GM19452 (cell line): ENCODE data around the gene CAV2.
A peak's percentile ranks its signal among the peaks of the same experiment; 100 is the strongest.

Experiments used
- ATAC-seq: cut with Tn5 transposase; IDR thresholded peaks from one replicate; pipeline ENCODE4 v1.9.1; 2021; ENCODE audit not compliant: unreplicated experiment

Gene CAV2

DNA sequence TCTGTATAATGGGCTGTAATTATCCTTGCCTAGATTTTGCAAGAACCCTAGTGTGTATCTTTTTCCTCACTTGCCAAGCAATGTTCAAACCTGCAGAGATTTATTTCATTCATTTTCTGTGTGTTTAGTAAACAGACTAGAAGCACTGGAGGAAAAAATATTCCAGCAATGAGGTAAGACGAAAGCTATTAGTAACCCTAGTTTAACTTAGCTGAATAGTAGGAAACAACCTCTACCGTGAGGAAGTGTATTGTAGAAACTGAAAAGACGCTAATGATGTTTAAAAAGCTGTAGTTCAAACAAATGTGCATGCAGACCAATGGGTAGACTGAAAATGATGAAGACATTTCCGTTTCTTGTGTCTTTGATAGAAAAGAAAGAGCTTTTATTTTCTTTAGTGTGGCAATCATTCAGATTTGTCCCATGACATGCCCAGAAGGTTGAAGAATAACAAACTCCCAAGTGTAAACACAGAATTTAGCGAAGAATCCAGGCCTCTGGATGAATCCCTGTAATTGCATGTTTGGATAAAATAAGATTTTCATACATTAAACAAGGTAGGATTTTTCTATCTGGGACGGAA is 46.0 kb downstream of the CAV2 start:
- no peak for ATAC-seq

- no peak for ATAC-seq
Observed at GRCh38 chr7:116546054-116546453, 46.5 kb downstream of the CAV2 start.

- no peak for ATAC-seq
Observed at GRCh38 chr7:116546916-116547315, 47.4 kb downstream of the CAV2 start.

DNA sequence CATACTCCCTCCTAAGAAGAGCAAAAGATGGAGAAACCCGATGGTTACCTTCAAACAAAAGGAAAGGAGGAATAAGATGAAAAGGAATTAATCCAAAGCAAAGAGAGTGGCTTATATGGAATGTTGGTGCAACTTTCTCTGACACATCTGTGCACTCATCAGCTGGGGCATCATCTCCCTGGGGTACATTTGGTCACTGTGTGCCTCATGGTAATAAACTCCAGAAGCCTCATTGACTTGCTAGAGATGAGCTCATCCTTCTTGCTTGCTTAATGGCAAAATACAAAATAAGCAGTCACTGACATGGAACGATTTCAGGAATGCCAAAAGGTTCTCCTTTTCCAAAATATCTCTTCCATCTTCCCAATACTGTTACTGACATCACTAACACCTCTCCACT is 47.8 kb downstream of the CAV2 start:
- no peak for ATAC-seq

GRCh38 chr7:116548506-116548905 is 49.0 kb downstream of the CAV2 start:
- ATAC-seq: peak; percentile 88

DNA sequence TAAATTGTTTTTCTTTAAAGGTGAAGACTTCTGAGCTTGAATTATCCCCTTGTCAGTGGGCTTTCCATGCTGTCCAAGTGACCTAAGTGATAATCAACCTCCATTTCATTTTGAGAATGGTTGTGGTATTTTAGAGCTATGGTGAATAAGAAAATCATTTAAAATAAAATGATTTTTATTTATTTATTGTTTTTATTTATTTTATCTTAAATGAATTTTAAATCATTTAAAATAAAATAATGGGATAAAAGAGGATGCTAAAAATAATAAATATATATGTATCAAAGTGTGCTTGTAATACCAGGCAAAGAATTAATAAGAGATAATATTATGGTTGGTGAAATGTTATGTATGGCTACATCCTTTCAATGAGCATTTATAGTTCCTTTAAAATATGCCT is 49.8 kb downstream of the CAV2 start:
- ATAC-seq: no peak

DNA sequence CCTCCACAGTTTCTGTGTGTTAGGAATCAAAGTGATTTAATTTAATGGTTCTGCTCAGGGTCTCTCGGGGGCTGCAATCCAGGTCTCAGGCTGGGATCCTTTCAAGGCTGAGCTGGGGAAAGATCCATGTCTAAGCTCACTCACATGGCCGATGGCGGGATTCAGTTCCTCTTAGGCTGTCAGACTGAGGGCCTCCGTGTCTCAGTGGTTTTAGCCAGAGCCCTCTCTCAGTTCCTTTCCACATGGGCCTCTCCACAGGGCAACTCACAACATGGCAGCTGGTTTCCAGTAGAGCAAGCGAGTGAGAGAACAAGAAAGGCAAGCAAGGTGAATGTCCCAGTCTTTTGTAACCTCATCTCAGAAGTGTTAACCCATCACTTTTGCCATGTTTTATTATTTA is 52.2 kb downstream of the CAV2 start:
- ATAC-seq: no peak

- no peak for ATAC-seq
Observed at GRCh38 chr7:116552602-116553001, 53.1 kb downstream of the CAV2 start.

DNA sequence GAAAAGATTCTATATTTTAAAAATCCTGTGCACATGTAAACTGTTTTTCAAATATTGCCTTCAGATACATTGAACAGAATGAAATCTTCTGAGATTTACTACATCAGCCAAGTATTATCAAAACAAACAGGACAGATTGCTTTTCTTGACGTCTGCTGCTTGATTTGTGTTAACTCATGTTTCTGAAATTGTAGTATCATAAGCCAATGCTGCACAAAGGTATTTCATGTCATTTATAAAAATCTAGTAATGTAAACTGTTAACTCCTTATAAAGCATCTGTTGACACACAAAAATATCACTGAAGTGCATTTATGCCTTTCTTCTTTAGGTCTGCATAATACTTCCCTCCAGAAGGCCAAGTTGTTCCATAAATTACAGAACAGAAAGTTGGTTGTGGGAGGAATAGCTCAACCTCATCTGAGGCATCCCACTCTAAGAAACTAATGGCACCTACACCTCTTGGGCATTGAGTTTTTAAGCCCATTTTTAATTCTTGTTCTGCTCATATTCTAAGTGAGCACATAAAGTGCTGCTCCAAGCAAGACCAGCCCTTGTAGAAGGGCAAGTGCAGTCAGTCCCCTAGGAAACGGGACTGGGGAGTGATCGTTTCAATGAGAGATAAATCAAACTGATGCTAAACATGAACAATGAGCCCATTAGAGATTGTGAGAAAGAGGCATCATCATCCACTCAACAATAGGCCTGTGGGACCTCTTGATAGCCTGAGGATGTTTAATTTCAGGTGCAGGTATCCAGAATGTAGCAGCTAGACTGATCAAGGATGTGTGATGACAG is 53.8 kb downstream of the CAV2 start:
- ATAC-seq: no peak

DNA sequence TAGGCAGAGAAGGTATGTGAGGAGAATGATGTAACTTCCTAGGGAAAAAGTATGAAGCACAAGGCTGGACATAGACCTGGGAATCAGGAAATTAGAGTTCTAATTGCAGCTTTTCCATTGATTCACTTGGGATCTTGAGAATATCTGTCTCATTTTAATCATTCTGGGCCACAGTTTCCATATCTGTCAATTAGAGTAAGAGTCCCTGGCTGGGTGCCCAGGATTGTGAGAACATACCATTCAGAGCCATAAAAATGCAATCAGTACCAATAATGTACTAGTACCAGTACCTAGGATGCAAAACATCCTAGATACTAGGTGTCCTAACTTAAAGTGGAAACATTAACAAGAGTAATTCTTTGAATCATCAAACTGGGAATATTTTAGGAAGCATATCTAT is 54.9 kb downstream of the CAV2 start:
- ATAC-seq: no peak

GRCh38 chr7:116554911-116555310 is 55.4 kb downstream of the CAV2 start:
- ATAC-seq: no peak

DNA sequence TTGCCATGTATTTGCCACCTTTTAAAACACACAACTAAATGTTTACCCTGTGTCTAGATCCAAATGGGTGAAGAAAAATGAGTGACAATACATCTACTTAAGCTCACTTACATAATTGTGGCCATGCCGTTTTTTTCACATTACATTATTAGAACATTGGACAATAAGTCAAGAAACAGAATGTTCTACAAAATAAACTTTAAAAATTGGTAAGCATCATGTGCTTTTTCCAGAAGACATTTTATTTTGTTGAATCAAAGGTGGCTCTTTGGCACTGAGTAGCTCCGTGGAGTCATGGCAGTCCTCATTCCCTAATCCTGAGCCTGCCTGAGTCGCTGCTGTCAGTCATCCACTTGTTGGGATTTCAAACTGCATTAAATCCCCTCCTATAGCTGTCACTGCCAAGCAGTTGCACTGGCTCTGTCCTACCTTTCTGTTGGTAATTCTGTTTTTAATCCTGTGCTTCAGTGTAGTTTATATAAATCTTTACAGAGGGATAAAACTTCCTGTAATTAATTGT is 57.6 kb downstream of the CAV2 start:
- ATAC-seq: no peak

DNA sequence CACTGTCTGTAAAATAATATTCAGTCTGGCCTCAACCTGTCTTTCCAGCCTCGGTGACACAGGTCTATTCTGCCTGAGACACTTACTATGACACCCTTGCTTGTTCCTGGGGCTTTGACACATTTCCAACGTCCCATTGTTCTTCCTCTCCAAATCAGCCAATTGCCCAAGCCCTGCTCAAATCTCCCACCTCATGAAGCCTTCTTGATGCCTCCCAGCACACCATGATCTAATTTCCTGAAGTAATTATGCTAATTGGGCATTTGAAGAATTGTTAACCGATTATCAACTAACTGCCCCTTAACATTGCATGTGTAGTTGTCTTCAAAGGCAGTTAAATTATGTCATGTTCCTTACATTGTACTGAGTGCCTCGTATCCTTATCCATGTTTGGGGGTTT is 58.4 kb downstream of the CAV2 start:
- ATAC-seq: no peak
